Kidney (tissue), 22 donors: Measurements from ENCODE around the gene PRR20G. TPM values are rescaled to one million over a fixed set of nuclear protein-coding genes. Genes with fewer than 3 reads are reported as not detected.

Experiments
- DNase-seq, 5 donors: peaks; one replicate each; pipeline ENCODE4 v3.0.0-alpha.2; 2013 to 2020
- FAIRE-seq: peaks from 2 replicates; lab custom pipeline; 2012; peaks lifted over from hg19 to GRCh38; lab: Jason Lieb, UNC
- H3K27ac ChIP-seq, 2 donors: one replicate each; pipeline ENCODE4 v1.7.0; 2013; ENCODE audit warnings: low read depth in 2 of 2, low read length in 2 of 2, inconsistent platforms in 1 of 2
- H3K27me3 ChIP-seq: one replicate; pipeline ENCODE4 v1.7.1; 2013; ENCODE audit warnings: low read length, inconsistent platforms; ENCODE audit not compliant: control insufficient read depth, insufficient read depth
- H3K36me3 ChIP-seq, 3 donors: one replicate each; pipeline versions ENCODE4 v1.7.0 to v1.7.1; 2013; ENCODE audit warnings: low read length in 3 of 3, control low read depth in 1 of 3, inconsistent platforms in 1 of 3; ENCODE audit not compliant: insufficient read depth in 3 of 3, control insufficient read depth in 2 of 3
- H3K4me1 ChIP-seq, 3 donors: one replicate each; pipeline versions ENCODE4 v1.7.0 to v1.7.1; 2013; ENCODE audit warnings: low read length in 3 of 3, inconsistent platforms in 1 of 3, low read depth in 1 of 3; ENCODE audit not compliant: control insufficient read depth in 2 of 3, insufficient read depth in 2 of 3
- H3K4me3 ChIP-seq, 3 donors: one replicate each; pipeline versions ENCODE4 v1.7.0 to v1.8.1; 2013; ENCODE audit warnings: low read length in 3 of 3, control low read depth in 1 of 3, inconsistent platforms in 1 of 3
- H3K9ac ChIP-seq, 3 donors: one replicate each; pipeline versions ENCODE4 v1.7.0 to v1.7.1; 2013; ENCODE audit warnings: low read length in 3 of 3, control low read depth in 1 of 3, inconsistent platforms in 1 of 3
- H3K9me3 ChIP-seq, 3 donors: one replicate each; pipeline versions ENCODE4 v1.7.0 to v1.7.1; 2013; ENCODE audit warnings: low read length in 3 of 3, control low read depth in 1 of 3, inconsistent platforms in 1 of 3; ENCODE audit not compliant: control insufficient read depth in 2 of 3, insufficient read depth in 1 of 3
- CTCF ChIP-seq: IDR thresholded peaks from 3 replicates; pipeline ENCODE4 v1.5.1; 2012; ENCODE audit warnings: mild to moderate bottlenecking, moderate library complexity, borderline replicate concordance; ENCODE audit not compliant: insufficient read depth; ENCODE audit errors: extremely low read depth
- intact Hi-C: fragments of 100-400 bp; cut with DNase I; formaldehyde crosslinking; loops from one replicate; pipeline ENCODE4 v1.11.1; 2022
- long read RNA-seq, 10 donors: library from polyadenylated mRNA in 1 of 10; unstranded in 1 of 10; transcript quantifications; one replicate each; pipeline ENCODE4 v2.0.0 and lab custom pipeline, GENCODE V29; 2021 to 2026
- polyA plus RNA-seq: library from polyadenylated mRNA; stranded (reverse); fragments of 350-450 nt; fragmentation: Illumina TruSeq; extraction: RNeasy Lipid Tissue Mini Kit (QIAGEN cat#74804); gene quantifications from one replicate; pipeline ENCODE4 v1.2.3, GENCODE V29; 2014; ENCODE audit warnings: low read depth, low replicate concordance; ENCODE audit not compliant: insufficient read depth
- total RNA-seq: library from RNA; stranded (reverse); fragmentation: NEBNext Ultra II Directional; extraction: Animal tissue kit (Norgen Biotek cat#: 25700); gene quantifications from one replicate; pipeline ENCODE4 v1.2.1, GENCODE V29; 2021
- donor health status: control.
- donor health status: control.
- donor health status: control.
- donor health status: control.
- donor health status: control.
- donor health status: DM: yes; HTN: yes; CAD: no.
- donor health status: Normal renal cell carcinoma (clear cell type).

Gene PRR20G
- total RNA-seq (not detected), polyA plus RNA-seq (not detected)
- long read RNA-seq, donor 1, result 0 reads
- long read RNA-seq, donor 2, result 0 reads
- long read RNA-seq, donor 3, result 0 reads
- long read RNA-seq, donor 4, result 0 reads
- long read RNA-seq, donor 5, result 0 reads
- long read RNA-seq, donor 6, result 0 reads
- long read RNA-seq, donor 7, result 0 reads
- long read RNA-seq, donor 8, result 0 reads
- long read RNA-seq, donor 9, result 0 reads
- long read RNA-seq, donor 10, result 0 reads

DNA sequence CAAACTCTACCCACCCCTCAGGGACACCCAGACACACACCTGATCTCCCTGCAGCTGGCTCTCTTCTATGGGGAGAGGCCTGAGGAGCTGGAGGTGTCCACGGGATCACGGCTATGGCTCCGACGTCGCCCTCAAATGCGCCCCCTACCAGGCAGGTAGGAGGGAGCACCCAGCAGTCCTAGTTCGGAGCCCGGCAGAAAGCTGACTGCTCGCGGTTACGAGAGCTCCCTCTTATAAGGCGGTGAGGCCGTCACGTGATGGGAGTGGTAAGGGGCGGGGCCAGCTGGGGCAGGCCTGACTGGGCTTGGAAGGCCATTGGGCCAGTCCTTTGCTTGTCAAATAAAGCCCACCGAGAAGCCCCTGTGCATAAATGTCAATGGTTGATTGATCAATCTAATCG, at the start of gene PRR20G:
TSS of gene PRR20G (minus strand) at position 207 of the 400 bp plus-strand sequence. CDS start 681 bp downstream, outside the sequence.
- FAIRE-seq, result no peak
- intact Hi-C loops, result no loop called here
- Histone ChIP-seq H3K36me3 (no peaks in the 10 kb centered on the region), H3K27ac (no peak within 1 kb of the TSS), H3K9me3 (no peaks in the 10 kb centered on the region), H3K27me3 (no peaks in the 10 kb centered on the region), H3K9ac (no peak within 1 kb of the TSS), H3K4me3 (no peak within 1 kb of the TSS), H3K4me1 (no peaks in the 10 kb centered on the region)
- no peak for TF ChIP-seq CTCF
- no peak for DNase-seq

DNA sequence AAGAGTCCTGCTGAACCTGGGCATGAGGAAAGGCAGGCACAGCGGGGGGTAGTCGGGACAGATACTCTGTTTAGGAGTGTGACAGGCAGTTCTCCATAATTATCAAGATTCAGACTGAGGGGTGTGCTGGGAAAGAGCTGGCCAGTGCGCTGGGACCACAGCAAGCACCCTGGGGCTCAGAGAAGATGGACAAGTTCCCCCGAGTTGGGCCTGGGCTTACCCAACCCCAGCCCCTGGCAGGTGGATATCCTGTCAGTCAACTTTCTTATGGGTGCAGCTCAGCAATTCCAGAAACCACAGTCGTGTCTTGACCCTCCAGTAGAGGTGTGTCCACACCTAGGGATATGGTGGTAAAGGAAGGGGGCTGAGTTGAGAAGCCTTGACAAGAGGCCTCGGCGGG, 49.2 kb upstream of the PRR20G start:
- no peak for TF ChIP-seq CTCF
- Histone ChIP-seq H3K27ac (no peak overlapping the region), H3K36me3 (peaks cover 0 to 2% (median 0%) of the 10 kb centered on the region in 3 donors), H3K4me1 (no peaks in the 10 kb centered on the region), H3K4me3 (no peak overlapping the region), H3K9me3 (peaks cover 0 to 6% (median 3%) of the 10 kb centered on the region in 3 donors), H3K9ac (no peak overlapping the region), H3K27me3 (peaks cover 10% of the 10 kb centered on the region)
- FAIRE-seq (no peak), DNase-seq (no peak)
- intact Hi-C loops, result no loop called here

DNA sequence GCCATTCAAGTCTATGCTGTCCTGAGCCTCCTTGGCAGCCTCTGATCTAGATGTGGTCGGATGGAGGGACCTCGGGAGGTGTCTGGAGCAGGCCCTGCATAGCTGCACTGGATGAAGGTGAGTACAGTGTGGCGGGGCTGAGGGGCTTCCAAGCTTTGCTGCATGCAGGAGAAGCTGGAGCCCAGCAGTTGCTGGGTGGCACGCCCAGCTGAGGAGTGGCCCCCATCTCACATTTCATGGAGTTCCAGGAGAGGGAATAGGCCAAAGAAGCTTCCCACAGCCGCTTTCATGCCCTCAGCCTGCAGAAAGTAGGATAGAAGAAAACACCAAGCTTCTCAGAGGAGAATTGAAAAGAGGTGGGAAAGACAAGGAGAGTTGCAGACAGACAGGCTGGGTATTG, 48.3 kb upstream of the PRR20G start:
- H3K27me3 ChIP-seq, result peaks cover 10% of the 10 kb centered on the region
- H3K9me3 ChIP-seq, result peaks cover 0 to 6% (median 3%) of the 10 kb centered on the region in 3 donors
- H3K9ac ChIP-seq, result no peak overlapping the region
- no peak overlapping the region for H3K27ac ChIP-seq
- TF ChIP-seq CTCF, result no peak
- H3K4me3 ChIP-seq, result no peak overlapping the region
- no peaks in the 10 kb centered on the region for H3K4me1 ChIP-seq
- DNase-seq (no peak), FAIRE-seq (no peak)
- peaks cover 0 to 2% (median 0%) of the 10 kb centered on the region in 3 donors for H3K36me3 ChIP-seq
- intact Hi-C loops, result no loop called here

DNA sequence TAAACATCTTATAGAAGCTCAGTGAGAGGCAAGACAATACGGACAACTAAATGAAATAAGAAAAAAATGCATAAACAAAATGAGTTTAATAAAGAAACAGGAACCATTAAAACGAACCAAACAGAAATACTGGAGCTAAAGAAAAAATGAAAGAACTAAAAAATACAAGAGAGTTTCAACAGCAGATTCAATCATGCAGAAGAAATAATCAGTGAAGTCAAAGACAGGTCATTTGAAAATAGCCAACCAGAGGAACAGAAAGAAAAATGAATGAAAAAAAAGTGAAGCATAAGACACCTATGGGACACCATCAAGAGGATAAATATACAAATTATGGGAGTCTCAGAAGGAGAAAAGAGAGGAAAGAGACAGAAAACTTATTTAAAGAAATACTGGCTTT, 42.5 kb upstream of the PRR20G start:
- no peak for TF ChIP-seq CTCF
- H3K9ac ChIP-seq, result no peak overlapping the region
- H3K36me3 ChIP-seq, result no peaks in the 10 kb centered on the region
- no peak for DNase-seq
- peaks cover 0 to 3% (median 2%) of the 10 kb centered on the region in 3 donors for H3K9me3 ChIP-seq
- FAIRE-seq, result no peak
- no peaks in the 10 kb centered on the region for H3K4me1 ChIP-seq
- no peak overlapping the region for H3K27ac ChIP-seq
- H3K4me3 ChIP-seq, result no peak overlapping the region
- intact Hi-C loops, result no loop called here
- no peaks in the 10 kb centered on the region for H3K27me3 ChIP-seq
